Astrocyte (in vitro differentiated cells and primary cell): ENCODE data around the gene PTPRD. TPM values are rescaled to one million over a fixed set of nuclear protein-coding genes. Genes with fewer than 3 reads are reported as not detected.
A peak's percentile ranks its signal among the peaks of the same experiment; 100 is the strongest.

Experiments used
- DNase-seq: peaks from one replicate; pipeline ENCODE4 v3.0.0-alpha.2; 2010; ENCODE audit warnings: low read depth
- FAIRE-seq: peaks from 2 replicates; lab custom pipeline; 2011; peaks lifted over from hg19 to GRCh38; lab: Jason Lieb, UNC
- H2AFZ ChIP-seq: 2 replicates; pipeline ENCODE4 v1.6.0; 2012; ENCODE audit warnings: low read depth, low read length, inconsistent platforms
- H3K27ac ChIP-seq: 2 replicates; pipeline ENCODE4 v1.5.1; 2011; ENCODE audit warnings: low read depth, low read length, inconsistent platforms
- H3K27me3 ChIP-seq: 2 replicates; pipeline ENCODE4 v1.6.0; 2011; ENCODE audit warnings: low read length, inconsistent platforms; ENCODE audit not compliant: insufficient read depth
- H3K36me3 ChIP-seq: 2 replicates; pipeline ENCODE4 v1.5.1; 2011; ENCODE audit warnings: low read length, inconsistent platforms; ENCODE audit not compliant: insufficient read depth
- H3K4me1 ChIP-seq: 2 replicates; pipeline ENCODE4 v1.5.1; 2011; ENCODE audit warnings: low read length, inconsistent platforms; ENCODE audit not compliant: insufficient read depth
- H3K4me2 ChIP-seq: 2 replicates; pipeline ENCODE4 v1.6.0; 2012; ENCODE audit warnings: low read length, inconsistent platforms
- H3K4me3 ChIP-seq: 2 replicates; pipeline ENCODE4 v1.5.1; 2011; ENCODE audit warnings: low read depth, mild to moderate bottlenecking, low read length, inconsistent platforms; ENCODE audit not compliant: insufficient read depth
- H3K79me2 ChIP-seq: 2 replicates; pipeline ENCODE4 v1.6.0; 2012; ENCODE audit warnings: mild to moderate bottlenecking, low read length, inconsistent platforms; ENCODE audit not compliant: insufficient read depth
- H3K9ac ChIP-seq: 2 replicates; pipeline ENCODE4 v1.6.0; 2012; ENCODE audit warnings: mild to moderate bottlenecking, low read length, inconsistent platforms
- H3K9me3 ChIP-seq: 2 replicates; pipeline ENCODE4 v1.5.1; 2012; ENCODE audit warnings: low read depth, mild to moderate bottlenecking, low read length, inconsistent platforms; ENCODE audit not compliant: insufficient read depth
- H4K20me1 ChIP-seq: 2 replicates; pipeline ENCODE4 v1.6.0; 2012; ENCODE audit warnings: low read length, inconsistent platforms; ENCODE audit not compliant: insufficient read depth
- H3K27ac Mint-ChIP-seq: one replicate; pipeline ENCODE4 v1.8.0; 2021; ENCODE audit warnings: mild to moderate bottlenecking, mixed read lengths; ENCODE audit not compliant: unreplicated experiment
- H3K27me3 Mint-ChIP-seq: one replicate; pipeline ENCODE4 v1.8.0; 2021; ENCODE audit warnings: low read depth, mixed read lengths; ENCODE audit not compliant: unreplicated experiment
- H3K36me3 Mint-ChIP-seq: one replicate; pipeline ENCODE4 v1.8.0; 2021; ENCODE audit warnings: low read depth, mixed read lengths; ENCODE audit not compliant: unreplicated experiment
- H3K4me1 Mint-ChIP-seq: one replicate; pipeline ENCODE4 v1.8.0; 2021; ENCODE audit warnings: low read depth, mixed read lengths; ENCODE audit not compliant: unreplicated experiment
- H3K4me3 Mint-ChIP-seq: one replicate; pipeline ENCODE4 v1.8.0; 2021; ENCODE audit warnings: mild to moderate bottlenecking, moderate library complexity, mixed read lengths; ENCODE audit not compliant: unreplicated experiment
- H3K9me3 Mint-ChIP-seq: one replicate; pipeline ENCODE4 v1.8.0; 2021; ENCODE audit warnings: mild to moderate bottlenecking, mixed read lengths; ENCODE audit not compliant: unreplicated experiment
- CTCF ChIP-seq: IDR thresholded peaks from 2 replicates; pipeline ENCODE4 v1.5.1; 2011; ENCODE audit warnings: low read depth, mild to moderate bottlenecking, inconsistent platforms, low read length, moderate library complexity; ENCODE audit not compliant: insufficient read depth
- EZH2 ChIP-seq: IDR thresholded peaks from 2 replicates; pipeline ENCODE4 v1.6.1; 2012; ENCODE audit warnings: mild to moderate bottlenecking, low read length, inconsistent platforms; ENCODE audit not compliant: insufficient read depth
- total RNA-seq: library from RNA; stranded (reverse); gene quantifications from 2 replicates; pipeline ENCODE4 v1.2.1, GENCODE V29; 2021

The PTPRD gene
- total RNA-seq, 1 donor from 2014 or later, result 88.1 TPM

GRCh38 chr9:9917400-9917799 lies 695.4 kb downstream of the PTPRD start:
- H3K27me3 ChIP-seq, result no peaks in the 10 kb centered on the region
- H3K4me2 ChIP-seq, result no peak overlapping the region
- no peaks in the 10 kb centered on the region for H3K9me3 ChIP-seq
- H3K79me2 ChIP-seq, result no peaks in the 10 kb centered on the region
- H3K4me1 ChIP-seq, result no peaks in the 10 kb centered on the region
- TF ChIP-seq EZH2, result no peak
- no peak for TF ChIP-seq CTCF
- no peak overlapping the region for H3K9ac ChIP-seq
- no peak overlapping the region for H3K27ac ChIP-seq
- Mint-ChIP-seq H3K9me3 (peaks cover 4% of the 10 kb centered on the region), H3K36me3 (no peaks in the 10 kb centered on the region), H3K4me3 (no peak overlapping the region), H3K27me3 (no peaks in the 10 kb centered on the region), H3K27ac (no peak overlapping the region), H3K4me1 (no peaks in the 10 kb centered on the region)
- H3K4me3 ChIP-seq, result no peak overlapping the region
- FAIRE-seq (no peak), DNase-seq (no peak)
- no peaks in the 10 kb centered on the region for H3K36me3 ChIP-seq
- no peaks in the 10 kb centered on the region for H4K20me1 ChIP-seq
- H2AFZ ChIP-seq, result no peak overlapping the region

GRCh38 chr9:9914174-9914573 lies 698.6 kb downstream of the PTPRD start:
- TF ChIP-seq CTCF, result no peak
- TF ChIP-seq EZH2, result no peak
- DNase-seq (no peak), FAIRE-seq (no peak)
- Mint-ChIP-seq H3K27ac (no peak overlapping the region), H3K4me1 (no peaks in the 10 kb centered on the region), H3K27me3 (no peaks in the 10 kb centered on the region), H3K9me3 (peaks cover 4% of the 10 kb centered on the region), H3K4me3 (no peak overlapping the region), H3K36me3 (no peaks in the 10 kb centered on the region)
- Histone ChIP-seq H3K9ac (no peak overlapping the region), H3K4me1 (no peaks in the 10 kb centered on the region), H4K20me1 (no peaks in the 10 kb centered on the region), H3K79me2 (no peaks in the 10 kb centered on the region), H3K36me3 (no peaks in the 10 kb centered on the region), H3K4me3 (no peak overlapping the region), H3K4me2 (no peak overlapping the region), H3K27me3 (no peaks in the 10 kb centered on the region), H3K9me3 (no peaks in the 10 kb centered on the region), H3K27ac (no peak overlapping the region), H2AFZ (no peak overlapping the region)

- Mint-ChIP-seq H3K9me3 (peaks cover 4% of the 10 kb centered on the region), H3K36me3 (no peaks in the 10 kb centered on the region), H3K27me3 (no peaks in the 10 kb centered on the region), H3K27ac (peak overlapping the region; percentile 27), H3K4me1 (no peaks in the 10 kb centered on the region), H3K4me3 (no peak overlapping the region)
- TF ChIP-seq CTCF (no peak), EZH2 (no peak)
- no peaks in the 10 kb centered on the region for H4K20me1 ChIP-seq
- no peak overlapping the region for H3K4me2 ChIP-seq
- peak overlapping the region; percentile 48 for H2AFZ ChIP-seq
- H3K36me3 ChIP-seq, result no peaks in the 10 kb centered on the region
- FAIRE-seq, result no peak
- no peaks in the 10 kb centered on the region for H3K4me1 ChIP-seq
- H3K9ac ChIP-seq, result no peak overlapping the region
- H3K27me3 ChIP-seq, result no peaks in the 10 kb centered on the region
- no peak overlapping the region for H3K4me3 ChIP-seq
- H3K27ac ChIP-seq, result no peak overlapping the region
- DNase-seq, result no peak
- no peaks in the 10 kb centered on the region for H3K79me2 ChIP-seq
- no peaks in the 10 kb centered on the region for H3K9me3 ChIP-seq
These were observed 699.4 kb downstream of the PTPRD start for GRCh38 chr9:9913276-9913832.
